HG02798 (cell line): Measurements from ENCODE around the gene CDC42BPG.
"Not testable (repeated sequence)": the region's sequence is repeated elsewhere in the genome, so short reads cannot be mapped to it uniquely, and the experiment has no call there.

ENCODE experiments used
- ATAC-seq: cut with Tn5 transposase; IDR thresholded peaks from one replicate; pipeline ENCODE4 v1.9.1; 2021; ENCODE audit warnings: mild to moderate bottlenecking; ENCODE audit not compliant: unreplicated experiment, poor library complexity

CDC42BPG gene

GRCh38 chr11:64838600-64839334, 5.7 kb downstream of the CDC42BPG start:
- ATAC-seq = no peak

GRCh38 chr11:64837887-64838351, 6.5 kb downstream of the CDC42BPG start:
- no peak for ATAC-seq

DNA sequence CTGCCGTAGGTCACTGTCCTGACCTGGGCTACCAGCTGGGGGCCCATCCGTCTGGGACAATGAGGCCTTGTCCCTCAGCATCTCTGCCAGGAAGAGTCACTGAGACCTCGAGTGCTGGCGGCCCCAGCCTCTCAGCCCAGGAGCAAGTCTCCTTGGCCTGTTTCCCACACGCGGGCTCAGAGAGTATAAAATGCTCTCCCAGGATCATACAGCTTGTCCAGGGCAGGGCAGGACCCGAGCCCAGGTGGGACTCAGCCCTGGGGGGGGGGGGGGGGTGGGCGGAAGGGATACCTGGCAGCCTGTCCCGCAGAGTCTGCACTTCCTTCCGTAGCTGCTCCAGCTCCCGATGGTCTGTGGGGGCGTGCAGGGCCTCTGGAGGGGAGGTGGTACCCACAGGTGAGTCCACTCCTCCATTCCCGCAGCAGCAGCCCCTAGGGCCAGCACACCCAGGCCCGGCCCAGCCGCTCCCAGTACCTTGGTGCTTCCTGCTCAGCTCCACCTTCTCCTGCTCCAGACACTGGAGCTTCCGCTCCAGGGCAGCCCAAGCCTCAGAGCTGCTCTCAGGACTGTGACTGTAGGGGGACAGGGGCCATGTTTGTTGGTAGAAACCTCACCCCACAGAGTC, 7.9 kb downstream of the CDC42BPG start:
- ATAC-seq = no peak

GRCh38 chr11:64835616-64836447, 8.6 kb downstream of the CDC42BPG start:
- ATAC-seq = no peak

GRCh38 chr11:64834723-64835615, 9.5 kb downstream of the CDC42BPG start:
- no peak for ATAC-seq

GRCh38 chr11:64834031-64834722, 10.3 kb downstream of the CDC42BPG start:
- ATAC-seq = no peak

- no peak for ATAC-seq
Observed at GRCh38 chr11:64833509-64833908, 10.9 kb downstream of the CDC42BPG start.

DNA sequence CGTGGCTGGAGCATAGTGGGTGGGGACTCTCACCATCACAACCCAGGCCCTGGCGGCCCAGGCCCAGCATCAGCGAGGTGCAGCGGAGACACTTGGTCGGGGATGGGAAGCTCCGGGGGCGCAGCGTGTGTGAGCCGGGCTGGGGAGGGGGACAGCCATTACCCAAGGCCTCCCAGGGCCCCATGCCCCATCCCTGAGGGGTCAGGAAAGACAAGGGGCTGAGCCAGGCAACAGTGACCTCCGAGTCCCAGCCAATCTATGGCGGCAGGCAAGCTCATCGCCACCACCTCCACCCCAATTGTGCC, 11.3 kb downstream of the CDC42BPG start:
- no peak for ATAC-seq

DNA sequence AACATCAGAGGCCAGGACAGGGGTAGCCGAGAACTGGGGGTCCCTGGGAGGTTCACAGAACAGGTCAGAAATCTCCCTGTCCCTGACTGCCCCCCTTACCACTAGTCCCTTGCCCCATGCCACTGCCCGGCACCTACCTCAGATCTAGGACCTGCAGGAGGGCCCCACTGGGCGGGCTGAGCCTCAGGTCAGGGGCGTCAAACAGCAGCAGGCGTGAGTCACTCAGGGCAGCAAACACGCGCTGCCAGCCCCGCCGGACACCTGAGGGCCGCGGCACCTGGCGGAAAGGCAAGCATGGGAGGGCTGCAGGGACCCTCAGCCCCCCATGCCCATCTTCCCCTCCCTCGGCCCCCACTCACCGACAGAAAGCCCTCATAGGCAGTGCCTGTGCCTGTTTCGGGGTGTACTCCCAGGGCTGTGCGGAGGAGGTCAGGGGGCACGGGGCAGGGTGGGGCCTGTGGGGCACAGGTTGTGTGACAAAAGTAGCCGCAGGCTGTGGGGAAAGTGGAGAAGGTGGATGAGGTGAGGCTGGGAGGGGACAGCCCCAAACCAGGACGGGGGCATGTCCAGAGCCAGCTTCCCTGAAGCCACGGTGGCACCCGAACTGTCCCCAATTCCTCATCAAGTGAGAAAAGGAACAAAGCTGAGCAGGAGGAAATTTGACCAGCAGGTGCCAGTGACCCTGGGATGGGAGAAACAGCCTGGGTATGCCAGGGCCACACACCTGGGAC, 11.8 kb downstream of the CDC42BPG start:
- ATAC-seq = no peak

GRCh38 chr11:64831411-64831891, 13.0 kb downstream of the CDC42BPG start:
- no peak for ATAC-seq

- ATAC-seq = no peak
Observed at GRCh38 chr11:64829536-64830251, 14.8 kb downstream of the CDC42BPG start.

DNA sequence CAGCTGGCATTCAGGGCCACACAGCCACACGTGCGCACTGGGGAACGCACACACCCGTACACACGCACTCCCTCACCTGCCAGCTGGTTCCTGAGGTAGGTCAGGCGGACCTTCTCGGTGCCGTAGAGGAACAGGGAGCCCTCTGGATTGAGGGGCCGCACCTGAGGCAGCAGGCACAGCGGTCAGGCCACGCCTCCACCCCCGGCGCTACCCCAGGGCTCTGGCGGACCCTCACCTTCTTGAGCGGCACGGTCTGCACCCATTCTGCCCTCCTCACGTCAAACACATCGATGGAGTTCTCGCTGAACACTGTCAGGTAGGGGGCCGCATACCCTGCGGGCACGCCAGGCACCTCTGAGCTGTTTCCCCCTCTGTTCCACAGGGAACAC, 17.0 kb downstream of the CDC42BPG start:
- ATAC-seq = no peak

DNA sequence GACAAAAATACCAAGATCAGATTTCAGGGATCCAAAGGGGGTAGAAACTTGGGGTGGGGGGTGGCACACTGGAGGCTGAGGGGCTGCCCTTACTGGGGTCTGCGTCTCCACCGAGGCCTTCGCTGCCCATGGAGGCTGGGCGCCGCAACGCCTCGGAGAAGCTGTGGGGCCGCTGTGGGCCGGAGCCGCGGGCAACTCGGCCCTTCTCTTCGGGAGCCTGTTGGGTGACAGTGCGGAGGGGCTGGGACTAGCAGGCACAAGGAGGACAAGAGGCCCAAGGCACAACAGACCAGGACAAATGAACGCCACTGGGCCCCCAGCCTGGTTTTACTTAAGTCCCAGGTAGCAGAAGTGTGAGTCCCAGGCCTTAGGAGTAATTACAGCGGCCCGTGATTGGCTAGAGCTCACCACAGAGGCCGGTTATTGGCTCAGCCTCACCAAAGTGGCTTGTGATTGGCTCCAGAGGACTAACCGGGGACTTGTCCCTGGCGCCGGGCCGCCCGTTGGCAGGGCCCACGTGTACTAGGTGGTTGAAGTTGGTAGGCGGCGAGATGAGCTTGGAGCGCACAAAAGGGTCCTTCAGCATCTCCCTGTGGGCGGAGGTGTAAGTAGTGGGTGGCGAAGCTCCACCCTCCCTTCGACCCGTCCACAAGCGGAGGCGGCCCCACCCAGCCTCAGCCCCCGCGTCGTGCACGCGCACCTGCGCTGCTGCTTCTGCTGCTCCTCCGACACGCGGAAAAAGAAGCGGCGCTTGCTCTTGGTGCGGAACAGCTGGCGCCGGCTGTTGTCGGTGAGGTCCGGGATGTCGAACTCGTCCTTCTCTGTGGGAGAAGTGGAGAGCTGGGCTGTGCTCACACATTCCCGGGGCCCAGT, 17.6 kb downstream of the CDC42BPG start:
- no peak for ATAC-seq

GRCh38 chr11:64826062-64826461, 18.4 kb downstream of the CDC42BPG start:
- ATAC-seq = no peak

DNA sequence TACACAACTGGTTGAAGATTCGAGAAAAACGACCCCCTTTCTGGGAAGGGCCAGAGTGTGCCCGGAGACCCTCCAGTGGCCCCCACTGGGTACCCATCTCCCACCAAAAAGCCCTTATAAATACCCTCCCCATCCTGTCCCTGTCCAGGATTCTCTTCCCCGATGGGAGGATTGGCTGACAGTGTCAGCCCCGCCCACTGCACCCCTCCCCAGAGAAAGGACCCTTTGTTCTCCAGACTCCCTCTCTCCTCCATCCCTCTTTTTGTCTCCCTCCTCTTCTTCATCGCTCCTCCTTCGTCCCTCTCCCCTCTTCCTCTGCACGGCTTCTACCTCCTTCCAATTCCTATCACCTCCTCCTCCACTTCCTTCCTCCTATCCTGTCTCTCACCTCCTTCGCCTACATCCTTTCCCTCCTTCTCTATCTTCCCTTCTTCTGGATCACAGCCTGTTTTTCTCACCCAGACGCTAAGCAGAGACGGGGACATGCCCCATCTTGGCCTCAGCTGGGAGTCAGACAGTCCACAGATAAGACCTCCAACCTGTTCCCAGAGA, 20.8 kb downstream of the CDC42BPG start:
- ATAC-seq = no peak

GRCh38 chr11:64817476-64817875, 27.0 kb downstream of the CDC42BPG start:
- ATAC-seq = no peak

DNA sequence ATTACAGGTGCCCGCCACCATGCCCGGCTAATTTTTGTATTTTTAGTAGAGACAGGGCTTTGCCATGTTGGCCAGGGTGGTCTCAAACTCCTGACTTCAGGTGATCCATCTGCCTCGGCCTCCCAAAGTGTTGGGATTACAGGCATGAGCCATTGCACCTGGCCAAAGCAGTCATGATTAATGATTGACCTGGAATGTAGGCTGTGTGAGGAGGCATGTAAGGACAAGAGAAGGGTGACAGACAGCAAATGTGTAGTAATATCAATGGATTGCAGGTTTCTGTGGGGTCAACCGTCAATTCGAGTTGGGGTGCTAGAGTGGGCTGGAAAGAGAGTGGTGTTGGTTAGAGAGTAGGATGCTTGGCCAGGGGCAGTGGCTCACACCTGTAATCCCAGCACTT, 29.0 kb downstream of the CDC42BPG start:
- not testable (repeated sequence) for ATAC-seq
